HL-60 (cell line): ENCODE data around the gene INSC.

Experiments used
- DNase-seq, 2 experiments: peaks; one replicate each; pipeline ENCODE4 v3.0.0-alpha.2; 2010 to 2020; ENCODE audit warnings: low read depth in 1 of 2, low spot score in 1 of 2
- H3K27ac ChIP-seq: fragments of 250-450 bp; sonication (Bioruptor Pico); replicated peaks from 2 replicates; pipeline ENCODE4 v1.5.1; 2020; ENCODE audit warnings: mild to moderate bottlenecking, moderate library complexity
- H3K27me3 ChIP-seq: fragments of 250-450 bp; sonication (Bioruptor Pico); 2 replicates; pipeline ENCODE4 v1.5.1; 2021; ENCODE audit warnings: mild to moderate bottlenecking, moderate library complexity; ENCODE audit not compliant: insufficient read depth, poor library complexity, severe bottlenecking
- H3K4me3 ChIP-seq: replicated peaks from 2 replicates; pipeline ENCODE4 v1.5.1; 2011; ENCODE audit warnings: mild to moderate bottlenecking, control low read depth, low read length; ENCODE audit not compliant: insufficient read depth
- CTCF ChIP-seq: IDR thresholded peaks from one replicate; pipeline ENCODE4 v1.5.1; 2011; ENCODE audit warnings: low read length, control low read depth, inconsistent platforms; ENCODE audit not compliant: insufficient read depth
- GABPA ChIP-seq: IDR thresholded peaks from 2 replicates; pipeline ENCODE4 v1.6.1; 2012; ENCODE audit warnings: low read depth
- POLR2AphosphoS5 ChIP-seq: IDR thresholded peaks from 2 replicates; pipeline ENCODE4 v1.6.1; 2012; ENCODE audit warnings: low read depth
- SPI1 ChIP-seq: IDR thresholded peaks from 2 replicates; pipeline ENCODE4 v1.6.1; 2012; ENCODE audit warnings: low read depth, mild to moderate bottlenecking, borderline replicate concordance
- TF ChIP-seq, protein P1 (sequence below): IDR thresholded peaks from 2 replicates; pipeline ENCODE4 v1.6.1; 2012; ENCODE audit warnings: low read depth; ENCODE audit not compliant: insufficient replicate concordance

The INSC gene

GRCh38 chr11:15104166-15104565, 10.6 kb upstream of the INSC start:
- DNase-seq = no peak
- no peak for TF ChIP-seq GABPA
- TF ChIP-seq POLR2AphosphoS5 = no peak
- TF ChIP-seq, protein P1, sequence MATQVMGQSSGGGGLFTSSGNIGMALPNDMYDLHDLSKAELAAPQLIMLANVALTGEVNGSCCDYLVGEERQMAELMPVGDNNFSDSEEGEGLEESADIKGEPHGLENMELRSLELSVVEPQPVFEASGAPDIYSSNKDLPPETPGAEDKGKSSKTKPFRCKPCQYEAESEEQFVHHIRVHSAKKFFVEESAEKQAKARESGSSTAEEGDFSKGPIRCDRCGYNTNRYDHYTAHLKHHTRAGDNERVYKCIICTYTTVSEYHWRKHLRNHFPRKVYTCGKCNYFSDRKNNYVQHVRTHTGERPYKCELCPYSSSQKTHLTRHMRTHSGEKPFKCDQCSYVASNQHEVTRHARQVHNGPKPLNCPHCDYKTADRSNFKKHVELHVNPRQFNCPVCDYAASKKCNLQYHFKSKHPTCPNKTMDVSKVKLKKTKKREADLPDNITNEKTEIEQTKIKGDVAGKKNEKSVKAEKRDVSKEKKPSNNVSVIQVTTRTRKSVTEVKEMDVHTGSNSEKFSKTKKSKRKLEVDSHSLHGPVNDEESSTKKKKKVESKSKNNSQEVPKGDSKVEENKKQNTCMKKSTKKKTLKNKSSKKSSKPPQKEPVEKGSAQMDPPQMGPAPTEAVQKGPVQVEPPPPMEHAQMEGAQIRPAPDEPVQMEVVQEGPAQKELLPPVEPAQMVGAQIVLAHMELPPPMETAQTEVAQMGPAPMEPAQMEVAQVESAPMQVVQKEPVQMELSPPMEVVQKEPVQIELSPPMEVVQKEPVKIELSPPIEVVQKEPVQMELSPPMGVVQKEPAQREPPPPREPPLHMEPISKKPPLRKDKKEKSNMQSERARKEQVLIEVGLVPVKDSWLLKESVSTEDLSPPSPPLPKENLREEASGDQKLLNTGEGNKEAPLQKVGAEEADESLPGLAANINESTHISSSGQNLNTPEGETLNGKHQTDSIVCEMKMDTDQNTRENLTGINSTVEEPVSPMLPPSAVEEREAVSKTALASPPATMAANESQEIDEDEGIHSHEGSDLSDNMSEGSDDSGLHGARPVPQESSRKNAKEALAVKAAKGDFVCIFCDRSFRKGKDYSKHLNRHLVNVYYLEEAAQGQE = no peak
- TF ChIP-seq CTCF = no peak
- no peak for TF ChIP-seq SPI1
- Histone ChIP-seq H3K4me3 (no peak overlapping the region), H3K27ac (no peak overlapping the region), H3K27me3 (peaks cover 4% of the 10 kb centered on the region)

- Histone ChIP-seq H3K4me3 (no peak overlapping the region), H3K27me3 (no peaks in the 10 kb centered on the region), H3K27ac (no peak overlapping the region)
- TF ChIP-seq, protein P1 = no peak
- TF ChIP-seq GABPA (no peak), POLR2AphosphoS5 (no peak), CTCF (no peak), SPI1 (no peak)
- DNase-seq = no peak
Observed at GRCh38 chr11:15106201-15106965, 8.3 kb upstream of the INSC start.

- no peak for DNase-seq
- H3K27ac ChIP-seq = no peak overlapping the region
- H3K27me3 ChIP-seq = no peaks in the 10 kb centered on the region
- H3K4me3 ChIP-seq = no peak overlapping the region
- TF ChIP-seq POLR2AphosphoS5 (no peak), GABPA (no peak)
- TF ChIP-seq, protein P1 = no peak
Observed at GRCh38 chr11:15107730-15108515, 6.8 kb upstream of the INSC start.
